ENCODE results near the gene COL5A1.

Gene COL5A1

GRCh38 chr9:134693641-134694367, 52.2 kb downstream of the COL5A1 start:
- Histone ChIP-seq H3K4me3 (replicated peaks; ENCODE audit: insufficient read depth, low read length) (no peak overlapping the region), H3K27me3 (ENCODE audit: insufficient read depth, poor library complexity, severe bottlenecking) (peaks cover 2% of the 10 kb centered on the region), H3K27ac (replicated peaks) (no peak overlapping the region)
- no peak for TF ChIP-seq REST (IDR thresholded peaks at IDR 0.05; ENCODE audit: insufficient replicate concordance, low read depth)
- TF ChIP-seq GABPA (IDR thresholded peaks at IDR 0.05; ENCODE audit: low read depth), result no peak
- TF ChIP-seq SPI1 (IDR thresholded peaks at IDR 0.05; ENCODE audit: borderline replicate concordance, low read depth), result no peak
- TF ChIP-seq POLR2AphosphoS5 (IDR thresholded peaks at IDR 0.05; ENCODE audit: low read depth), result no peak
- no peak for TF ChIP-seq CTCF (IDR thresholded peaks at IDR 0.05; ENCODE audit: insufficient read depth, low read length)
- DNase-seq (ENCODE audit: low read depth in 1 of 2, low spot score in 1 of 2), result no peak

GRCh38 chr9:134694368-134694665, 52.7 kb downstream of the COL5A1 start:
- no peak for DNase-seq (ENCODE audit: low read depth in 1 of 2, low spot score in 1 of 2)
- no peak overlapping the region for H3K27ac ChIP-seq (replicated peaks)
- no peak for TF ChIP-seq GABPA (IDR thresholded peaks at IDR 0.05; ENCODE audit: low read depth)
- no peak for TF ChIP-seq REST (IDR thresholded peaks at IDR 0.05; ENCODE audit: insufficient replicate concordance, low read depth)
- no peak for TF ChIP-seq SPI1 (IDR thresholded peaks at IDR 0.05; ENCODE audit: borderline replicate concordance, low read depth)
- TF ChIP-seq POLR2AphosphoS5 (IDR thresholded peaks at IDR 0.05; ENCODE audit: low read depth), result no peak
- TF ChIP-seq CTCF (IDR thresholded peaks at IDR 0.05; ENCODE audit: insufficient read depth, low read length), result no peak
- no peak overlapping the region for H3K4me3 ChIP-seq (replicated peaks; ENCODE audit: insufficient read depth, low read length)
- H3K27me3 ChIP-seq (ENCODE audit: insufficient read depth, poor library complexity, severe bottlenecking), result peaks cover 2% of the 10 kb centered on the region

- DNase-seq (ENCODE audit: low read depth in 1 of 2, low spot score in 1 of 2), result no peak
- H3K4me3 ChIP-seq (replicated peaks; ENCODE audit: insufficient read depth, low read length), result no peak overlapping the region
- TF ChIP-seq POLR2AphosphoS5 (IDR thresholded peaks at IDR 0.05; ENCODE audit: low read depth) (no peak), SPI1 (IDR thresholded peaks at IDR 0.05; ENCODE audit: borderline replicate concordance, low read depth) (no peak), CTCF (IDR thresholded peaks at IDR 0.05; ENCODE audit: insufficient read depth, low read length) (no peak), GABPA (IDR thresholded peaks at IDR 0.05; ENCODE audit: low read depth) (no peak), REST (IDR thresholded peaks at IDR 0.05; ENCODE audit: insufficient replicate concordance, low read depth) (no peak)
- peaks cover 4% of the 10 kb centered on the region for H3K27me3 ChIP-seq (ENCODE audit: insufficient read depth, poor library complexity, severe bottlenecking)
- no peak overlapping the region for H3K27ac ChIP-seq (replicated peaks)
These were observed 53.1 kb downstream of the COL5A1 start for GRCh38 chr9:134694714-134695113.

Data from HL-60 (cell line).